GM23248 (cell line): ENCODE measurements around the gene OR6B3.

ENCODE experiments used
- EZH2 ChIP-seq: fragments of 200-600 bp; sonication (generic); IDR thresholded peaks from 2 replicates; pipeline ENCODE4 v1.6.1; 2018; ENCODE audit warnings: antibody characterized with exemption, mild to moderate bottlenecking; ENCODE audit not compliant: insufficient read depth, poor library complexity, severe bottlenecking
- EZH2phosphoT487 ChIP-seq: fragments of 200-600 bp; sonication (generic); IDR thresholded peaks from 2 replicates; pipeline ENCODE4 v1.6.1; 2018; ENCODE audit warnings: antibody characterized with exemption, moderate library complexity, mild to moderate bottlenecking, low read depth; ENCODE audit not compliant: insufficient read depth

- TF ChIP-seq EZH2phosphoT487, result no peak
- no peak for TF ChIP-seq EZH2
Observed at GRCh38 chr2:240052524-240052923, 797 bp downstream of the OR6B3 start.
